ENCODE results near the gene SPDYE3.
"Not testable (repeated sequence)": the region's sequence is repeated elsewhere in the genome, so short reads cannot be mapped to it uniquely, and the experiment has no call there.

SPDYE3 gene

DNA sequence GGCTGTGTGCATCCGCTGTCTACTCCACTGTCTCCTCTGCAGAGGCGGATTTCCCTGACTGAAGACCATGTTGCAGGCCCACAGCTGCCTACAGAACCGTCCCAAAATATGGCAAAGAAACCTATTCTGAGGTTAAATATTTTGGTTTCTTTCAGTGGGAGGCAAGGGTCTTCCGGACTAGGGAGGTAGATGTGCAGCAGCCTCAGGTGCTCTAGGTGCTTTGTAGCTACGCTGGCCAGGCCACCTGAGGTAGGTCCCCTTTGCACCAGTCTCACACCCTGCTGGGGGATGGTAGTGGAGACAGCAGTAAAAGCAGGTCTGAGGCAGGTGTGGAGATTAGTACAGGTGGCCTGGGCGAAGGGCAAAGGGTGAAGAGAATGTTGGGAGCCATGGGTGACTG is 42.3 kb downstream of the SPDYE3 start:
- H3K36me3 Mint-ChIP-seq (ENCODE audit: low read depth): peaks cover 44% of the 10 kb centered on the region
- H3K4me3 Mint-ChIP-seq: no peak overlapping the region
- H3K4me1 Mint-ChIP-seq: peaks cover 3% of the 10 kb centered on the region
- no peak for TF ChIP-seq CTCF (IDR thresholded peaks at IDR 0.05)
- no peak for DNase-seq
- no peaks in the 10 kb centered on the region for H3K9me3 Mint-ChIP-seq
- no peak overlapping the region for H3K27ac Mint-ChIP-seq
- H3K27me3 Mint-ChIP-seq (ENCODE audit: low read depth, poor library complexity): no peaks in the 10 kb centered on the region

DNA sequence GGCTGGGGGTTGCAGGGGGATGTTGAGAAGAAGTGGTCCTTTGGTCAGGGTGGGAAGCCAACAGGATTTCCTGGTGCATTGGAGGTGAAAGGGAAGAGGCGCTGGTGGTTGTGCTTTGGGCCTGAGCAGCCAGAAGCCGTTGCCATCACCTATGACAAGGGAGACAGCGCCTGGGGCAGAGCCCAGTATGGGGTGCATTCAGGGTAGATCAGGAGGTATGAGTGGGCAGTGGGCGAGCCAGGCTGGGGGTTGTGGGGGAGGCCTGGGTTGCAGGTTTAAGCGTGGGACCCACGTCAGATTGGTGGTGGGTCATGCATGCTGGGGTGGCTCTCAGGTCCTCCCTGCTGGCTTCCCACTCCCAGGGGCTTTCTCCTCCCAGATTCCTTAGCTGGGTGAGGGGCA is 44.2 kb downstream of the SPDYE3 start:
- no peak for DNase-seq
- Mint-ChIP-seq H3K27ac (no peak overlapping the region), H3K9me3 (no peaks in the 10 kb centered on the region), H3K27me3 (ENCODE audit: low read depth, poor library complexity) (no peaks in the 10 kb centered on the region), H3K4me1 (no peaks in the 10 kb centered on the region), H3K4me3 (no peak overlapping the region), H3K36me3 (ENCODE audit: low read depth) (peaks cover 40% of the 10 kb centered on the region)
- TF ChIP-seq CTCF (IDR thresholded peaks at IDR 0.05): no peak

DNA sequence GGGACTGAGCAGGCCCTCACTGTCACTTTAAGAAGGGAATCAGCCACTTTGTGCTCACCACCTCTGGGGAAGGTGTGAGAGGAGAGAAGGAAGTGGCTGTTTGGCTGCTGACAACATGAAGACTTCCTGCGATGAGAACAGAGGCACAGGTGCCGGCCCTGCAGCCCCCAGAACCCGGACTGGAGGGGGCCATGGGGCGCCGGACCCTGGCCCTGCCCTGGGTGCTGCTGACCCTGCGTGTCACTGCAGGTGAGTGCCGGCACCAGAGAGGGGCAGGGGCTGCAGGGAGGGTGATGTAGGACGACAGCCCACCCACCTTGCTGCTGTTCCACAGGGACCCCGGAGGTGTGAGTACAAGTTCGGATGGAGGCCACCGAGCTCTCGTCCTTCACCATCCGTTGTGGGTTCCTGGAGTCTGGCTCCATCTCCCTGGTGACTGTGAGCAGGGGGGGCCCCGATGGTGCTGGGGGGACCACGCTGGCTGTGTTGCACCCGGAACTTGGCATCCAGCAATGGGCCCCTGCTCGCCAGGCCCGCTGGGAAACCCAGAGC is 44.8 kb downstream of the SPDYE3 start:
- not testable (repeated sequence) for H3K4me3 Mint-ChIP-seq; H3K9me3 Mint-ChIP-seq; H3K27me3 Mint-ChIP-seq (ENCODE audit: low read depth, poor library complexity); DNase-seq; H3K4me1 Mint-ChIP-seq; H3K27ac Mint-ChIP-seq
- peaks cover 34% of the 10 kb centered on the region for H3K36me3 Mint-ChIP-seq (ENCODE audit: low read depth)

DNA sequence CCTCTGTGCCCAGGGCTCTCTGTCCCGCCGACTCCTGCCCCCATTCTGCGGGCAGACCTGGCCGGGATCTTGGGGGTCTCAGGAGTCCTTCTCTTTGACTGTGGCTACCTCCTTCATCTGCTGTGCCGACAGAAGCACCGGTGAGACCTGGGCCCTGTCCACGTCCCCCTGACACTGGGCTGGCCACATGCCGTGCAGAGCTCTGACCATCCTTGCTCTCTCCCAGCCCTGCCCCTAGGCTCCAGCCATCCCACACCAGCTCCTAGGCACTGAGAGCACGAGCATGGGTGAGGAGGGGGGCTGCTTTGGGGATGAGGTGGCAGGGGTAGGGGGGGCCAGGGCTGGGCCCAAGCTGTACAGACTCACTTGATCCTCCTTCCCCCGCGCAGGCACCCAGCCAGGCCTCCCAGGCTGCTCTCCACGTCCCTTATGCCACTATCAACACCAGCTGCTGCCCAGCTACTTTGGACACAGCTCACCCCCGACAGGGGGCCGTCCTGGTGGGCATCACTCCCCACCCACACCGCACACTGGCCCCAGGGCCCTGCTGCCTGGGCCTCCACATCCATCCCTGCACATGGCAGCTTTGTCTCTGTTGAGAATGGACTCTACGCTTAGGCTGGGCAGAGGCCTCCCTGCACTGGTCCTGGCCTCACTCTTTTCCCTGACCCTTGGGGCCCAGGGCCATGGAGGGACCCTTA is 45.6 kb downstream of the SPDYE3 start:
- Mint-ChIP-seq H3K4me3 (no peak overlapping the region), H3K27ac (no peak overlapping the region), H3K27me3 (ENCODE audit: low read depth, poor library complexity) (no peaks in the 10 kb centered on the region)

DNA sequence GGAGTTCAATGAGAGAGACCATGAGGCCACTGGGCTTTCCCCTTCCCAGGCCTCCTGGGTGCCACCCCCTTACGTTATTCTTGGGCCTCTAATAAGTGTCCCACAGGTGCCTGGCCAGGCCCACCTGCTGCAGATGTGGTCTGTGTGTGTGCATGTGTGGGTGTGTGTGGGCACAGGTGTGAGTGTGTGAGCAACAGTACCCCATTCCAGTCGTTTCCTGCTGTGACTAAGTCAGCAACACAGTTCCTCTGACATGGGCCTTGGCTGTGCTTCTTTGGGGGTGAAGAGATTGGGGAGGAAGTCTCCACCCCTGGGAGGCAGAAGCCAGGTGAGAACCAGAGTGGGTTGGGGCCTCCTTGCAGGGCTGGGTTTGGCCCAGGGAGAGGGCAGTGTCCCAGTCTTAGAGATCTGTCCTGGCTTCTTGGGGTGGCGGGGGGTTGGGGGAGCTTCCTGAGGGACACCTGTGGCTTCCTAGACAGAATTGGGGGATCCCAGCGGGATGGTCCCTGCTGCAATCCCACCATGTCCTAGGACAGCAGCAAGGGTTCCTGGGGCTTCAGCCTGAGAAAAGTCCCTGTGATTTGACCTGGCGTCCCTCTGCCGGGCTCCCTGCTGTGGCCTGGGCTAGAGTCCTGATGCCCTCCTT is 46.3 kb downstream of the SPDYE3 start:
- Mint-ChIP-seq H3K9me3 (no peaks in the 10 kb centered on the region), H3K27ac (no peak overlapping the region), H3K36me3 (ENCODE audit: low read depth) (peaks cover 28% of the 10 kb centered on the region), H3K4me1 (no peaks in the 10 kb centered on the region), H3K4me3 (no peak overlapping the region), H3K27me3 (ENCODE audit: low read depth, poor library complexity) (no peaks in the 10 kb centered on the region)
- no peak for TF ChIP-seq CTCF (IDR thresholded peaks at IDR 0.05)
- no peak for DNase-seq

More for the DNA sequence above, 45.6 kb downstream of the SPDYE3 start:
- Mint-ChIP-seq H3K36me3 (ENCODE audit: low read depth) (peaks cover 27% of the 10 kb centered on the region), H3K9me3 (no peaks in the 10 kb centered on the region), H3K4me1 (no peaks in the 10 kb centered on the region)
- no peak for DNase-seq
- no peak for TF ChIP-seq CTCF (IDR thresholded peaks at IDR 0.05)

- Mint-ChIP-seq H3K4me1 (peaks cover 5% of the 10 kb centered on the region), H3K9me3 (no peaks in the 10 kb centered on the region), H3K27me3 (ENCODE audit: low read depth, poor library complexity) (no peaks in the 10 kb centered on the region), H3K4me3 (no peak overlapping the region), H3K27ac (no peak overlapping the region), H3K36me3 (ENCODE audit: low read depth) (peaks cover 34% of the 10 kb centered on the region)
- no peak for DNase-seq
- TF ChIP-seq CTCF (IDR thresholded peaks at IDR 0.05): no peak
These were observed 49.0 kb downstream of the SPDYE3 start for GRCh38 chr7:100356416-100357068.

Measured in nephron progenitor cell (in vitro differentiated cells).